ENCODE data around the gene HOXC12. TPM values are rescaled to one million over a fixed set of nuclear protein-coding genes. Genes with fewer than 3 reads are reported as not detected.

Gene HOXC12
- total RNA-seq, 6 experiments from 2014 or later = not detected

DNA sequence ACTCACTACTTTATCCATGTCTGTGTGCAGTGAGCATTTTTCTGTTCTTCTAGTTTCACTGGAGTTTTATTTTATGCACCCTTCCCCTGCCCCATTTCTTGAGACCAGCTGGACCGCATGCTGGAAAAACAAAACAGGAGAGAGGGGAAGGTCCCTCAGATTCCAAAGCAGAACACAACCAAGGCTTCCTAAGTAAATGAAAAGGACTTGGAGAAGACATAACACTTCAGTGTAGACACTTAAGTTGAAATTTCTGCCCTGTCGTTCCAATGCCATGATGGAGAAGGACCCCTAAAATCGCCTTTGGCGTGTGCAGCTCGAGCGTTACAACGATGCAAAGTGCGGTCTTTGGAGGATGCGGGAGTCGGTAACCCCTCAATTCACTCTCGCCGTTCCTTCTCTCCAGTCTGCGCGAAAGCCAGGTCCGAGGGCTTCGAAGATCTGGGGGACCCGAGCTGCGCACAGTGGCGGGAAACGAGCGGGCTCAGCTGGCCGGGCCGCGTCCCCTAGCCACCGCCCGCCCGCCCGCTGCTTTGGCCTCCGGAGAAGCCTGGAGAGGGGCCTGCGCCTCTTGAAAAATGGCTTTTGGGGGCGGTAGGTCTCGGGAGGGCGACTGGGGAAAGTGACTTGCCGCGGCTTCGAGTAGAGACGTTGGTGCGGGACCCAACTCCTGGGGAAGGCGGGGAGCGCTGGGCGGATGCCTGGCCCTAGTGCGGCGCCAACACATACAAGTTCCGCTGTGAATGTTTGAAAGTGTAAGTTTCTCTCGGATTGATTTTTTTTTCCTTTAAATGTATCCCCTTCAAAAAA is 27.3 kb upstream of the HOXC12 start:
- DNase-seq = no peak
- no peak for ATAC-seq
- intact Hi-C loops (cut with DNase I) = no loop called here
- H3K9me3 ChIP-seq = no peaks in the 10 kb centered on the region
- TF ChIP-seq, protein P1, sequence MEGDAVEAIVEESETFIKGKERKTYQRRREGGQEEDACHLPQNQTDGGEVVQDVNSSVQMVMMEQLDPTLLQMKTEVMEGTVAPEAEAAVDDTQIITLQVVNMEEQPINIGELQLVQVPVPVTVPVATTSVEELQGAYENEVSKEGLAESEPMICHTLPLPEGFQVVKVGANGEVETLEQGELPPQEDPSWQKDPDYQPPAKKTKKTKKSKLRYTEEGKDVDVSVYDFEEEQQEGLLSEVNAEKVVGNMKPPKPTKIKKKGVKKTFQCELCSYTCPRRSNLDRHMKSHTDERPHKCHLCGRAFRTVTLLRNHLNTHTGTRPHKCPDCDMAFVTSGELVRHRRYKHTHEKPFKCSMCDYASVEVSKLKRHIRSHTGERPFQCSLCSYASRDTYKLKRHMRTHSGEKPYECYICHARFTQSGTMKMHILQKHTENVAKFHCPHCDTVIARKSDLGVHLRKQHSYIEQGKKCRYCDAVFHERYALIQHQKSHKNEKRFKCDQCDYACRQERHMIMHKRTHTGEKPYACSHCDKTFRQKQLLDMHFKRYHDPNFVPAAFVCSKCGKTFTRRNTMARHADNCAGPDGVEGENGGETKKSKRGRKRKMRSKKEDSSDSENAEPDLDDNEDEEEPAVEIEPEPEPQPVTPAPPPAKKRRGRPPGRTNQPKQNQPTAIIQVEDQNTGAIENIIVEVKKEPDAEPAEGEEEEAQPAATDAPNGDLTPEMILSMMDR (IDR thresholded peaks at IDR 0.05) = no peak
- TF ChIP-seq POLR2A (IDR thresholded peaks at IDR 0.05) = no peak
- WGBS (ENCODE audit: insufficient coverage, low coverage, low lambda C conversion rate, missing lambda C conversion rate) = 4% methylated on average over 37 of the region's 45 CpGs
- H3K4me3 ChIP-seq = no peak overlapping the region
- H3K36me3 ChIP-seq = no peaks in the 10 kb centered on the region
- H3K27me3 ChIP-seq = peaks cover 0 to 22% of the 10 kb centered on the region in 2 donors
- H3K4me1 ChIP-seq = no peaks in the 10 kb centered on the region
- no peak overlapping the region for H3K27ac ChIP-seq

DNA sequence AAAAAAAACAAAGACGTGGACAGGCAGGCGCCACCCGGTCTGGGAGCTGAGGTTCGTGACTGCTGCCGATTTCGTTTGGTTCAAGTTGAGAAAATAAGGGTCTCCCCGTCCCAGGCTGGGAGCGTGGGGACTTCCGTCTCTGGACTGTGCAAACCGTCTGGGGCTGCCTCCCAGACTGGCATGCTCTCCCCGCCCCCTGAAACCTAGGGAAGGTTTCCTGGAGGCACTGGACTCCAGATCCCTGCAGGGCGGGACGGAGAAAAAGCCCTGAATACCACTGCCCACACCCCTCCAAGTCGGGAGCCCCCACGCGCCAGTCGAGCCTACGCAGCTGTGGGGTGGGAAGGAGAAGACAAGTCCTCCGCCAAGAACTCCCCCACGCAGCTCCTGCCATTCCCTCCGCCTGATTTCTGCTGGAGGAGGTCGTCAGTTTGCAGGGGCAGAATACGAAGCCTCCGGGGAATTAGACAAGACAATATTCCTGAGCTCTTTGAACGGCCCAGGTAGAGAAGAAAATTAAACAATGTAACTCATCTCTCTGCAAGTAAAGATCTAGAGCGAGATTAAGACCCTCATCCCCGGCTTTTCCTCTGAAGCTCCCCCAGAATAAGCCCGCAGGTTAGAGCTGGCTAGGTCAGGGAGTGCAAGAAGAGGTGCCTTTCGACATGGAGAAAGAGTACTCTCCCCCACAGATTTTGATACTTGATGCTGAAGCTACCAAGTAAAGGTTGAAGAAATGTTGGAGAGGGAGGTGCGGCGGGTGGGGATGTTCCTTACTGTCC is 26.5 kb upstream of the HOXC12 start:
- no peaks in the 10 kb centered on the region for H3K9me3 ChIP-seq
- no peaks in the 10 kb centered on the region for H3K36me3 ChIP-seq
- no peak for TF ChIP-seq POLR2A (IDR thresholded peaks at IDR 0.05)
- TF ChIP-seq, protein P1 (IDR thresholded peaks at IDR 0.05) = no peak
- no peak overlapping the region for H3K27ac ChIP-seq
- ATAC-seq (no peak), DNase-seq (no peak)
- no peak overlapping the region for H3K4me3 ChIP-seq
- intact Hi-C loops (cut with DNase I) = no loop called here
- H3K27me3 ChIP-seq = peaks cover 0 to 22% of the 10 kb centered on the region in 2 donors
- WGBS (ENCODE audit: insufficient coverage, low coverage, low lambda C conversion rate, missing lambda C conversion rate) = 4% methylated on average over 26 of the region's 31 CpGs
- H3K4me1 ChIP-seq = no peaks in the 10 kb centered on the region

DNA sequence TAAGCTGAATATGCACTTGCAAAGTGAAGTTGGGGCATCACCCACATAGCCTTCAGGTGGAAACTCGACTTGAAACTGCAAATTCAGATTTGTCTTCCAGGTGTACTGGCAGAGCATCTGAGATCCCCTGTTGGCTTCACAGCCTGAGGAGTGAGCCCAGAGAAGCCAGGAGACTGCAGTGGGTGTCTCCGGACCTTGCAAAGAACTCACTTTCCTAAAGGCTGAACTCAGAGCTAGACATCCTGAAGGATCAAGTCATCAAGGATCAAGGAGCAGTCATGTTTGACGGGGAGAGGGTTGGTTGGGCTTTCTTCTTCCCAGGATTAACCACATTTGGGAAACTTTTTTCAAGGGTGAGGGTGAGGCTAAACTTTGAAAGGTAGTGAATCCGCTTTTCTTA is 25.2 kb upstream of the HOXC12 start:
- 4% methylated on average over 4 of the region's 4 CpGs for WGBS (ENCODE audit: insufficient coverage, low coverage, low lambda C conversion rate, missing lambda C conversion rate)
- ATAC-seq (no peak), DNase-seq (no peak)
- Histone ChIP-seq H3K4me3 (no peak overlapping the region), H3K4me1 (no peaks in the 10 kb centered on the region), H3K27ac (no peak overlapping the region), H3K9me3 (no peaks in the 10 kb centered on the region), H3K27me3 (peaks cover 0 to 28% of the 10 kb centered on the region in 2 donors), H3K36me3 (no peaks in the 10 kb centered on the region)
- intact Hi-C loops (cut with DNase I) = no loop called here
- TF ChIP-seq POLR2A (IDR thresholded peaks at IDR 0.05) = no peak
- TF ChIP-seq, protein P1 (IDR thresholded peaks at IDR 0.05) = no peak

DNA sequence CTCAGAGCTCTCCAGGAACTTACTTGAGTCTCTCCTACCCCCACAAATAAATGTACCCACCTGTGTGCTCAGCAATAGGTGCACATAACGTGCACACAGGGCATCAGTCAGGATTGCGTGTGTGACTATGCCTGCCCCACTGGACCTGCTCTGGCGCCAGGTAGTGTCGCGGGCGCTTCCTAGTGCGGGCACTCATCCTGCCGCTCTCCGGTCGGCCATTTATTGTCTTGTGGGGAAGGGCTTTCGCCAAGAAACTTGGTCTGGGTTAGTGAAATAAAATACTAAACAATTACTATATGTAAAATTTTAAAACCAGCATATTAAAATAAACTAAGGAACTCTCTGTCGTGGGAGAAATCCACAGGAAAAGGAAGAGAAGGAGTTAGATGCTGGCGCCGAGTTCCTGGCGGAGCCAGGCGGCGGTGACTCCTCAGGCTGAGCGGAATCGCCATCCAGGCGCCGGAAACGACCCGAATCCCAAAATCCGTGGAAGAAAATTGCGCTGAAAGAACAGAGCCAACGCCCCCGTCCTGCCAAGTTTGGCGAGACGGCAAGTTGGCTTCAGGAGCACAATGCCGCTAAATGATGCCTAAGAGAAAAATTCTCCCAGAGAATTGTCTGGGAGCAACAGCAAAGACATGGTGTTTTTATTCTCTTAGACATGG is 24.0 kb upstream of the HOXC12 start:
- intact Hi-C loops (cut with DNase I) = no loop called here
- H3K36me3 ChIP-seq = no peaks in the 10 kb centered on the region
- no peak for TF ChIP-seq POLR2A (IDR thresholded peaks at IDR 0.05)
- TF ChIP-seq, protein P1 (IDR thresholded peaks at IDR 0.05) = no peak
- no peak overlapping the region for H3K27ac ChIP-seq
- H3K4me3 ChIP-seq = no peak overlapping the region
- no peak for DNase-seq
- ATAC-seq = no peak
- no peaks in the 10 kb centered on the region for H3K9me3 ChIP-seq
- no peaks in the 10 kb centered on the region for H3K4me1 ChIP-seq
- peaks cover 0 to 23% of the 10 kb centered on the region in 2 donors for H3K27me3 ChIP-seq
- WGBS (ENCODE audit: insufficient coverage, low coverage, low lambda C conversion rate, missing lambda C conversion rate) = 5% methylated on average over 30 of the region's 30 CpGs

All from right lobe of liver (tissue), 6 donors.